Lower leg skin (tissue), 4 donors: ENCODE data around the gene TENT4B. TPM values are rescaled to one million over a fixed set of nuclear protein-coding genes. Genes with fewer than 3 reads are reported as not detected.

Source experiments
- DNase-seq, 2 donors: peaks; one replicate each; pipeline ENCODE4 v3.0.0-alpha.2; 2019; ENCODE audit warnings: low spot score in 2 of 2
- H3K4me3 ChIP-seq: fragments of 200-600 bp; sonication (generic); 2 replicates; pipeline ENCODE4 v1.5.1; 2017; ENCODE audit warnings: mild to moderate bottlenecking, low read depth; ENCODE audit not compliant: poor library complexity, severe bottlenecking
- POLR2A ChIP-seq, 2 donors: fragments of 450-650 bp; IDR thresholded peaks; one replicate each; pipeline ENCODE4 v1.6.1; 2016 to 2017; ENCODE audit warnings: antibody characterized with exemption in 2 of 2, mild to moderate bottlenecking in 1 of 2, moderate library complexity in 1 of 2
- WGBS, 2 donors: methylation state at CpG; one replicate each; pipeline ENCODE4 v1.1.5; 2018; 5-methylcytosine and 5-hydroxymethylcytosine counted together
- intact Hi-C: fragments of 100-400 bp; cut with DNase I; formaldehyde crosslinking; loops from one replicate; pipeline ENCODE4 v1.15.0; 2023; ENCODE audit warnings: low total_unique reads
- total RNA-seq, 4 donors: library from RNA; depleted of rRNA; stranded (reverse); fragments of >200 nt; gene quantifications; one replicate each; pipeline ENCODE4 v1.1.0, GENCODE V29; 2016
- TF ChIP-seq, protein P1 (sequence below), 3 donors: fragments of 450-650 bp; IDR thresholded peaks; one replicate each; pipeline ENCODE4 v1.5.1; 2016; ENCODE audit warnings: antibody characterized with exemption in 3 of 3, mild to moderate bottlenecking in 3 of 3, moderate library complexity in 2 of 3

TENT4B gene
- total RNA-seq, 4 donors from 2014 or later, result 9.1 to 14.7 (median 12.6) TPM

GRCh38 chr16:50274326-50275097, 121.4 kb downstream of the TENT4B start:
- H3K4me3 ChIP-seq, result no peak overlapping the region
- TF ChIP-seq, protein P1, sequence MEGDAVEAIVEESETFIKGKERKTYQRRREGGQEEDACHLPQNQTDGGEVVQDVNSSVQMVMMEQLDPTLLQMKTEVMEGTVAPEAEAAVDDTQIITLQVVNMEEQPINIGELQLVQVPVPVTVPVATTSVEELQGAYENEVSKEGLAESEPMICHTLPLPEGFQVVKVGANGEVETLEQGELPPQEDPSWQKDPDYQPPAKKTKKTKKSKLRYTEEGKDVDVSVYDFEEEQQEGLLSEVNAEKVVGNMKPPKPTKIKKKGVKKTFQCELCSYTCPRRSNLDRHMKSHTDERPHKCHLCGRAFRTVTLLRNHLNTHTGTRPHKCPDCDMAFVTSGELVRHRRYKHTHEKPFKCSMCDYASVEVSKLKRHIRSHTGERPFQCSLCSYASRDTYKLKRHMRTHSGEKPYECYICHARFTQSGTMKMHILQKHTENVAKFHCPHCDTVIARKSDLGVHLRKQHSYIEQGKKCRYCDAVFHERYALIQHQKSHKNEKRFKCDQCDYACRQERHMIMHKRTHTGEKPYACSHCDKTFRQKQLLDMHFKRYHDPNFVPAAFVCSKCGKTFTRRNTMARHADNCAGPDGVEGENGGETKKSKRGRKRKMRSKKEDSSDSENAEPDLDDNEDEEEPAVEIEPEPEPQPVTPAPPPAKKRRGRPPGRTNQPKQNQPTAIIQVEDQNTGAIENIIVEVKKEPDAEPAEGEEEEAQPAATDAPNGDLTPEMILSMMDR (IDR thresholded peaks at IDR 0.05), result no peak
- TF ChIP-seq POLR2A (IDR thresholded peaks at IDR 0.05), result no peak
- no peak for DNase-seq
- intact Hi-C loops, result no loop called here
- 69 to 75% methylated on average over 14 to 18 of the region's 18 CpGs for WGBS, 2 donors

GRCh38 chr16:50275098-50275415, 122.0 kb downstream of the TENT4B start:
- WGBS, 2 donors, result 81 to 100% methylated on average over 2 to 3 of the region's 3 CpGs
- H3K4me3 ChIP-seq, result no peak overlapping the region
- DNase-seq, result no peak
- no peak for TF ChIP-seq POLR2A (IDR thresholded peaks at IDR 0.05)
- TF ChIP-seq, protein P1 (IDR thresholded peaks at IDR 0.05), result no peak
- intact Hi-C loops, result no loop called here

GRCh38 chr16:50275428-50276325, 122.6 kb downstream of the TENT4B start:
- no peak for DNase-seq
- 78 to 80% methylated on average over 7 to 12 of the region's 12 CpGs for WGBS, 2 donors
- no peak overlapping the region for H3K4me3 ChIP-seq
- TF ChIP-seq, protein P1 (IDR thresholded peaks at IDR 0.05), result no peak
- no peak for TF ChIP-seq POLR2A (IDR thresholded peaks at IDR 0.05)
- intact Hi-C loops, result no loop called here

- no peak for TF ChIP-seq POLR2A (IDR thresholded peaks at IDR 0.05)
- TF ChIP-seq, protein P1 (IDR thresholded peaks at IDR 0.05), result no peak
- intact Hi-C loops, result no loop called here
- H3K4me3 ChIP-seq, result no peak overlapping the region
- no peak for DNase-seq
- 84 to 85% methylated on average over 2 of the region's 2 CpGs for WGBS, 2 donors
Measured at GRCh38 chr16:50276326-50276640, 123.2 kb downstream of the TENT4B start.

GRCh38 chr16:50276801-50277555, 123.9 kb downstream of the TENT4B start:
- WGBS, 2 donors, result 87 to 89% methylated on average over 4 of the region's 4 CpGs
- intact Hi-C loops, result no loop called here
- DNase-seq, result no peak
- no peak overlapping the region for H3K4me3 ChIP-seq
- TF ChIP-seq POLR2A (IDR thresholded peaks at IDR 0.05), result no peak
- TF ChIP-seq, protein P1 (IDR thresholded peaks at IDR 0.05), result no peak
